IPS-15b (cell line): ENCODE results near the gene ABHD12.

Experiments used
- H3K27me3 ChIP-seq: one replicate; pipeline ENCODE4 v1.6.1; 2013; ENCODE audit warnings: low read length; ENCODE audit not compliant: control insufficient read depth, insufficient read depth
- H3K36me3 ChIP-seq: one replicate; pipeline ENCODE4 v1.6.1; 2013; ENCODE audit warnings: low read length; ENCODE audit not compliant: control insufficient read depth, insufficient read depth
- H3K4me1 ChIP-seq: one replicate; pipeline ENCODE4 v1.6.1; 2013; ENCODE audit warnings: mild to moderate bottlenecking, low read length; ENCODE audit not compliant: control insufficient read depth, insufficient read depth
- H3K4me3 ChIP-seq: one replicate; pipeline ENCODE4 v1.5.1; 2013; ENCODE audit warnings: low read depth, low read length
- H3K9ac ChIP-seq: one replicate; pipeline ENCODE4 v1.6.1; 2013; ENCODE audit warnings: low read depth, mild to moderate bottlenecking, low read length
- H3K9me3 ChIP-seq: one replicate; pipeline ENCODE4 v1.6.1; 2013; ENCODE audit warnings: mild to moderate bottlenecking, low read length; ENCODE audit not compliant: control insufficient read depth, insufficient read depth

The ABHD12 gene

DNA sequence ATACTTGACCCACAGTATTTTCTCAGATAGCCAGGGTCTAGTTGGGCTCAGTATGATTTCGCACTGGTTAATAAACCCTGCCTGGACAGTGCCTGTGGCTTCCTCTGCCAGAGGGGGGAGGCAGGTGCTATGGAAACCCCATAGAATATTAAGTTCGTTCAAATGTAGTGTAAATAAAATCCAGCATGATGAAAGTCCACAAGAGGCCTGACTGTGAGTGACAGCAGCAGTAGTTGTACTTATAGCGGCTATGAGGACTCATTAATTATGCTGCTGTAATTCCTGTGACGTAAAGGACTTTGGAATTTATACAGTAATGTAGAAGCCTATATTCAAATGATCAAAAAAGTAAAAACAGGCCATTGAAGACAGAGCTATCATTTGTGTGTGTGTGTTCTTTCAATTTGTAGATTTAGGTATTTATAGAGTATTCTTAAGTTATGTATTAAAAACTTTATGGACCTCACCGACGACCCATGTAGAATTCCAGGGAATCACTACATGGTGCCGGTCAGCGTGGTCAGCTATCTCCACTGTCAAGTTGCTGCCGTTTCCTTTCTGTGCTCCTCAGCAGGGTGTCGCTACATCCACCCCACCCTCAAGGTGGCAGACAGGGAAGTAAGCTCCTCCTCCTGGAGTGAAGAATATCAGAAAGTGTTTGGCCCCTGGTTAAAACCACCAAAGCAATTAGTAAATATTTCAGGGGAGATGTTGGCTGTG is 132.7 kb downstream of the ABHD12 start:
- no peak overlapping the region for H3K9ac ChIP-seq

DNA sequence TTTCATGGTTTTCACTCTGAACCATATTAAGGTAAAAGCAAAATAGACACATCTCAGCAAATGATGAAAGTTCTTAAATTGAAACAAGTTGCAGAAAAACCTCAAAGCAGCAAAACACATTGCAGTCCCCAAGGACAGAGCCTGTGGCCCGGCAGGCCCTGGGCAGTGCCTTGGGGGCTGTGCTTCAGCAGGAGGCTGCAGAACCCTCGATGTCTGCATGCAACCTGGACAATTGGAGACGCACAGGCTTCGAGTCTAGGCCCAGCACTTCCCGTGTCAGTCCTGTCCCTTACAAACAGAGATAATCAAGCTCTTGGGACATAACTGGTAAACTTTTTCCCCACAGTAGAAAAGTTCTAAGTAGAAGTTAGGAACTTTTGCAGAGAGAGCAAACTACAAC is 133.5 kb downstream of the ABHD12 start:
- Histone ChIP-seq H3K36me3 (peaks cover 3% of the 10 kb centered on the region), H3K4me3 (no peak overlapping the region), H3K27me3 (no peaks in the 10 kb centered on the region), H3K9me3 (peaks cover 3% of the 10 kb centered on the region), H3K4me1 (no peaks in the 10 kb centered on the region), H3K9ac (no peak overlapping the region)

More for the DNA sequence above, 132.7 kb downstream of the ABHD12 start:
- Histone ChIP-seq H3K27me3 (no peaks in the 10 kb centered on the region), H3K9me3 (peaks cover 3% of the 10 kb centered on the region), H3K4me1 (no peaks in the 10 kb centered on the region), H3K36me3 (peaks cover 3% of the 10 kb centered on the region), H3K4me3 (no peak overlapping the region)

DNA sequence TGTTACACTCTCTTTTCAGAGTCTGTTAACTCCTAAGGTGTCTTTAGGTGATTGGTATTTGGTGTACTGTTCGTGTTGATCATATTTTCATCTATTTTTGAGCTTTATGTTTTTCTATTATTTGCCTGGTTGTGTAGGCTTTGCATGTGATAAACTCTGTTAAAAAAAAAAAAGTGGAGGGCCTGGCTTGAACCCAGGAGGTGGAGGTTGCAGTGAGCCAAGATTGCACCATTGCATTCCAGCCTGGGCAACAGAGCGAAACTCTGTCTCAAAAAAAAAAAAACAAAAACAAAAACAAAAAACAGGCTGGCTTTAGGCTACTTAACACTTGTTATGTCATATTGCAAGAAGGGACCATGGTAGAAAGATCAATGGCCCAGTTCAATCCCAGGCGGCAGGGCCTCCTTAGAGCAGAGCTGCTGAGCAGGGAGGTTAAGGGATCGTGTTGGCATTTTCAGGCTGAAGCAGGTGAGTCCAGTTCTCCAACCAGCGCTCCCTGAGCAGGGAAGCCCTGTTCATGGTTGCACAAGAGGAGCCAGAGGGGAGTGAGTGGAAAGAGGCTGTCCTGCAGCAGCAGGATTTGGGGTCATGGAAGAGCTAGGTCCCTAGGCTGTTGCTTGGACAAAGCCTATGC is 134.3 kb downstream of the ABHD12 start:
- H3K36me3 ChIP-seq: peaks cover 3% of the 10 kb centered on the region
- H3K4me3 ChIP-seq: no peak overlapping the region
- no peaks in the 10 kb centered on the region for H3K27me3 ChIP-seq
- H3K4me1 ChIP-seq: no peaks in the 10 kb centered on the region
- peaks cover 3% of the 10 kb centered on the region for H3K9me3 ChIP-seq
- H3K9ac ChIP-seq: no peak overlapping the region

DNA sequence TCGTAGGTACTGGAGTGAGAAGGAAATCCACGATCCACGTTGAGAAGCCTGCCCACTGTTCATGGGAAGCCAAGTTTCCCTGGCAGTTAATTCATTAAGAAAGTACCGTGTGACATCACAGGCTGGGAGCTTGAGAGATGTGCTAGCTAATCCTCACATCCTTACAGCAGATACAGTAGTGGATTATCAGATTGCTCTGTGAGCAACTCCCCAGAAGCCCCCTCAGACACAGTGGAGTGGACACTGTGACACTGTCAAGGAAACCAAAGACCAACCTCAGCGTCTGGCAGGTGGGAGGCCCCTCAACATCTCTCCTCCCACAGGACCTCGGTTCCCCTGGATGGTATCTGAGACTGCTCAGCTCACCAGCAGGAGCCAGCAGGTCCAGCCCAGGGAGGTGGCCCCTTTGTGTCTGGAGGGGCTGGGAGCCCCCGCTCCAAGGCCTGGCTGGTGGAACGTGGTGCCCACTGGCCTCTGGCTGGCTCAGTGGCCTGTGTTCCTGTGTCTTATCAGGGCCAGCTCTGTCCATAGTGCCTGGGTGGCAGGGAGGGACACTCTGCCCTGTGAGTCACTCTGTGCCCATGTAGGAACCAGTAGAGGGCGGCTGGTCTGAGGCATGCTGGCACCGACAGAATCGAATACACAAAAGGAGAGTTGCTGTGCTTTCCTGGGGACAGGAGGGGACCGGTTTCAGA is 135.5 kb downstream of the ABHD12 start:
- Histone ChIP-seq H3K36me3 (peaks cover 3% of the 10 kb centered on the region), H3K27me3 (no peaks in the 10 kb centered on the region), H3K9me3 (no peaks in the 10 kb centered on the region), H3K4me1 (no peaks in the 10 kb centered on the region), H3K4me3 (no peak overlapping the region), H3K9ac (peak overlapping the region; percentile 17)

DNA sequence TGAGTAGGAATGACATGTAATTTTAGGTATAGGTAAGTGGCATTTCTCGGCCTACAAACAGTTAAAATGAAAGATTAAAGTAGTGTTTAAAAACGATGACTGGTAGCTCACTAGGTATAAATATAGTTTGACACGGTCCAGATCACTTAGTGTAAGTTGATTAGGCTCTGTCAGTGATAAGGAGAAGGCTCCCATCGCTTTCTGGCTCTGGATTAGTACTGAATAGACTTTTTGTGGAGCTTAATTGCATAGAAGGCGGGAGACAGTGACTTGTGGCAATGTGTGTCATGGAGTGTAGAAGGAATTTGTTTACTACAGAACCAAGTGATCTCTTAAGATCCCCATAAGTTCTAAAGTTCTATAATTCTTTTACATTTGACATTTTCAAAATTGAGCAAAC is 136.1 kb downstream of the ABHD12 start:
- Histone ChIP-seq H3K4me3 (no peak overlapping the region), H3K36me3 (peaks cover 3% of the 10 kb centered on the region), H3K27me3 (no peaks in the 10 kb centered on the region), H3K9me3 (no peaks in the 10 kb centered on the region), H3K9ac (no peak overlapping the region), H3K4me1 (no peaks in the 10 kb centered on the region)

DNA sequence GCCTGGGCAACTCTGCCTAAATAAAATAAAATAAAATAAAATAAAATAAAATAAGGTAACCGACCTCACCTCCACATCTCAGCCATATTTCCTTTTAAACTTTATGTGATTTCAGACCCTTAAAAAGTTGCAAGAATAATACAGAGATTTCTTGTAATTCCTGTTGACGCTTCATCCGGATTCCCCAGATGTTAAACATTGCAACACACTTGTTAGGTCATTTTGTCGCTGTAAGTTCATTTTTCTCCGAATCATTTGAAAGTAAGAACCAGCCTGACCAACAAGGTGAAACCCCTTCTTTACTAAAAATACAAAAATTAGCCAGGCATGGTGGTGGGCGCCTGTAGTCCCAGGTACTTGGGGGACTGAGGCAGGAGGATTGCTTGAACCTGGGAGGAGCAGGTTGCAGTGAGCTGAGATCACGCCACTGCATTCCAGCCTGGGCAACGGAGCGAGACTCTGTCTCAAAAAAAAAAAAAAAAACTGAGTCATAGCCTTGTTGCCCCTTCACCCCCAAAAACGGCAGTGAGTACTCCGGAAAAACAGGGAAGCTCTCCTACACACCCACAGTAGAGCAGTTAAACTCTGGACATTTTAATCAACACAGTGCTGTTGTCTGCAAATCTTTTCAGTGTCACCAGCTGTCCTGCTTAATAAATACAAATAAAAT is 136.9 kb downstream of the ABHD12 start:
- H3K36me3 ChIP-seq: peaks cover 2% of the 10 kb centered on the region
- no peaks in the 10 kb centered on the region for H3K9me3 ChIP-seq
- no peak overlapping the region for H3K4me3 ChIP-seq
- peaks cover 4% of the 10 kb centered on the region for H3K4me1 ChIP-seq
- no peaks in the 10 kb centered on the region for H3K27me3 ChIP-seq
- no peak overlapping the region for H3K9ac ChIP-seq

DNA sequence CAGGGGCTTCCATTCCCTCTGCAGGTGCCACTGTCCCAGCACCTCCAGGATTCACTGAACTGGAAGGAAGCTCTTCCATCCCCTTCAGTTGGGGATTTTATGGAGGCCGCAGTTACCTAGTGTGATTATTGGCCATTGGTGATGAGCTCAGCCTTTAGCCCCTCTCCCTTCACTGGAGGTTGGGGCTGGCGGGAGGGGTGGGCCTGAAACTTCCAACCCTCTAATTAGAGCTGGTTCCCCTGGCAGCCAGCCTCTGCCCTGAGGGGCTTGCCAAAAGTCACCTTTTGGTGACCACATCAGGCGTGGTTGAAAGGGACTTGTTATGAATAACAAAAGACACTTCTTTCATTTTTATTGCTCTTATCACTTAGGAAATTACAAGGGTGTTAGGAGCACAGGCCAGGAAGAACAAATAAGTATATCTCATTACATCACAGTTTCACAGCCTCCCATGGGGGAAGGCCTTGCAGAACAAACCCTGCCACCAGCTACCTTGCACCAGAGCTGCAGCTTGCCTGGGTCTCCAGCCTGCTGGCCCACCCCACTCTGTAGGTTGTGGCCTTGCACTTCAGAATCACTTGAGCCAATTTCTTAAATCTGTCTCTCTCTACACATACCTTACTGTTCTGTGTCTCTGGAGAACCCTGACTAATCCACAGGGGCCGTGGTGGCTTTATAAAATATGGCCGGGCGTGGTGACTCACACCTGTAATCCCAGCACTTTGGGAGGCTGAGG is 137.8 kb downstream of the ABHD12 start:
- Histone ChIP-seq H3K27me3 (no peaks in the 10 kb centered on the region), H3K9me3 (no peaks in the 10 kb centered on the region), H3K36me3 (no peaks in the 10 kb centered on the region), H3K9ac (no peak overlapping the region), H3K4me3 (no peak overlapping the region), H3K4me1 (peaks cover 4% of the 10 kb centered on the region)

DNA sequence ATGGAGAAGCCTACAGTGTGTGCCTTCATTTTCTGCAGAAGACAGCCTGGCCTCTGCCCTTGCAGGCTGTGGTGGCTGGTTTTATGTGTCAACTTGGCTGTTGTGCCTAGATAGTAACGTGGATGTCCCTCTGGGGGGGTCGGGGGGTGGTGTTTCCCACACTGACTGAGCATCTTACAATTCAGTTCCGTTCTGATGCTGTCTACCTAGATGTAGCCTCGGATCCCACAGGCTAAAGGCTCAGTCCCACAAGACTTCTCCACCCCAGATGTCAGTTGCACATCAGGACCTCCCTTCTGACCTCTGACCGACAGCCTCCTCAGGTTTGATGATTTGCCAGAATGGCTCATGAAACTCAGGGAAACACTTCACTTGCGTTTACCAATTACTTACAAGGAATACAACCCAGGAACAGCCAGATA is 138.4 kb downstream of the ABHD12 start:
- Histone ChIP-seq H3K9me3 (no peaks in the 10 kb centered on the region), H3K4me1 (peaks cover 4% of the 10 kb centered on the region), H3K36me3 (no peaks in the 10 kb centered on the region)

DNA sequence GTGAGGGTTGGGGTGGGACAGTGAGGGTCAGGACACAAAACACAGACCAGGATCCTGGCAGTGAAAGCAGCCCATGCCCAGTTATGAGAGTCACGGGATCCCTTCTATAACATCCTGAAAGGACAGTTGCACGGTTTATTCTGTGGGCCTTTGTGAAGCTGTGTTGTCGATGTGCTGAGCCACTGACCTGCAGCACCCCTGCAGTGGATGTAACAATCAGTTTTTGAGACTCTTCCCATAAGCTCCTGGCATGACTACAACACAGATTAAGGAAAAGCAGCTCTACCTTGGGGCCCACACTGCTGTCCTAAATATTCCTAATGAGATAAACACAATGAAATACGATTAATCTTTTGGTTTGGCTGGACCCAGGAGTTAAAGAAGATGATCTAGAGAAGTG is 139.1 kb downstream of the ABHD12 start:
- Histone ChIP-seq H3K9me3 (no peaks in the 10 kb centered on the region), H3K36me3 (no peaks in the 10 kb centered on the region), H3K9ac (no peak overlapping the region), H3K27me3 (peaks cover 8% of the 10 kb centered on the region), H3K4me3 (no peak overlapping the region), H3K4me1 (peaks cover 9% of the 10 kb centered on the region)

More for the DNA sequence above, 138.4 kb downstream of the ABHD12 start:
- no peak overlapping the region for H3K9ac ChIP-seq
- peaks cover under 1% of the 10 kb centered on the region for H3K27me3 ChIP-seq
- no peak overlapping the region for H3K4me3 ChIP-seq

DNA sequence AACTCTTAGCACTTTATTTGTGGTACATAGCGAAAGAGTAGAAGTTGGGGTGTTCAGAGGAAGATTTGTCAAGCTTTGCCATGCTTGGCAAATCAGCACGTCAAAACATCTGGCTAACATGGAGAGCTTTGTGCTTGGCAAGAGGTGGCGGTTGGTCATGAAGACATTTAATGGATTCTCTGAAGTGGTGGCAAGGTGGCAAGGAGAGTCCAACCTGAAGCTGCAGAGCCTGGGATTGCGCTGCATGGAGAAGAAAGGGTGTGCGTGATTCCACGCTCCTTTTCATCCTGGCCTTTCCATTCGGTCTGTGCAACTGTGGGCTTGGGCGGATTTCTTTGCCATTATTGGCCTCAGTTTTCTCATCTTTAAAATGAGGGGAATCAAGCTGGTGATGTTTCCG is 139.6 kb downstream of the ABHD12 start:
- Histone ChIP-seq H3K9me3 (no peaks in the 10 kb centered on the region), H3K4me1 (peaks cover 9% of the 10 kb centered on the region), H3K27me3 (peaks cover 13% of the 10 kb centered on the region), H3K4me3 (no peak overlapping the region), H3K36me3 (no peaks in the 10 kb centered on the region), H3K9ac (no peak overlapping the region)

DNA sequence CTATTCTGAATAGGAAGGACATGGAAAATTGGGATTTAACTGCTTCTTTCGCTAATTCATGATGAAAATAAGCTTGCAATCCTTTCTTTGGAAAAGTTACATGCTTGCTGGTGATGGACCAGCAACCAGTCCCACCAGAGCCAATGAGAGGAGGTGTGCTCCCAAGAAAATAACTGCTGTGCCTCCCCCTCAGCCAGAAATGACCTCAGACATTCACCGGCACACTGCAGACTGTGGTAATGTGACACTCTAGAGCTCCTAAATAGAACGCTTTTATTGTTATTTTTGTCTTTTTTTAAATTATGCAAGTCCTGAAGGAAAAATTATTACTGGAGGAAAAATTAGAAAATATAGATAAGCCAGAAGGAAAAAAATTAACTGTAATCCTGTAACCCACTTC is 140.1 kb downstream of the ABHD12 start:
- no peaks in the 10 kb centered on the region for H3K9me3 ChIP-seq
- H3K27me3 ChIP-seq: peaks cover 13% of the 10 kb centered on the region
- peaks cover 9% of the 10 kb centered on the region for H3K4me1 ChIP-seq
- no peaks in the 10 kb centered on the region for H3K36me3 ChIP-seq
- no peak overlapping the region for H3K4me3 ChIP-seq
- no peak overlapping the region for H3K9ac ChIP-seq
